Measurements from ENCODE around the gene FN3KRP.

The FN3KRP gene, protein sequence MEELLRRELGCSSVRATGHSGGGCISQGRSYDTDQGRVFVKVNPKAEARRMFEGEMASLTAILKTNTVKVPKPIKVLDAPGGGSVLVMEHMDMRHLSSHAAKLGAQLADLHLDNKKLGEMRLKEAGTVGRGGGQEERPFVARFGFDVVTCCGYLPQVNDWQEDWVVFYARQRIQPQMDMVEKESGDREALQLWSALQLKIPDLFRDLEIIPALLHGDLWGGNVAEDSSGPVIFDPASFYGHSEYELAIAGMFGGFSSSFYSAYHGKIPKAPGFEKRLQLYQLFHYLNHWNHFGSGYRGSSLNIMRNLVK

DNA sequence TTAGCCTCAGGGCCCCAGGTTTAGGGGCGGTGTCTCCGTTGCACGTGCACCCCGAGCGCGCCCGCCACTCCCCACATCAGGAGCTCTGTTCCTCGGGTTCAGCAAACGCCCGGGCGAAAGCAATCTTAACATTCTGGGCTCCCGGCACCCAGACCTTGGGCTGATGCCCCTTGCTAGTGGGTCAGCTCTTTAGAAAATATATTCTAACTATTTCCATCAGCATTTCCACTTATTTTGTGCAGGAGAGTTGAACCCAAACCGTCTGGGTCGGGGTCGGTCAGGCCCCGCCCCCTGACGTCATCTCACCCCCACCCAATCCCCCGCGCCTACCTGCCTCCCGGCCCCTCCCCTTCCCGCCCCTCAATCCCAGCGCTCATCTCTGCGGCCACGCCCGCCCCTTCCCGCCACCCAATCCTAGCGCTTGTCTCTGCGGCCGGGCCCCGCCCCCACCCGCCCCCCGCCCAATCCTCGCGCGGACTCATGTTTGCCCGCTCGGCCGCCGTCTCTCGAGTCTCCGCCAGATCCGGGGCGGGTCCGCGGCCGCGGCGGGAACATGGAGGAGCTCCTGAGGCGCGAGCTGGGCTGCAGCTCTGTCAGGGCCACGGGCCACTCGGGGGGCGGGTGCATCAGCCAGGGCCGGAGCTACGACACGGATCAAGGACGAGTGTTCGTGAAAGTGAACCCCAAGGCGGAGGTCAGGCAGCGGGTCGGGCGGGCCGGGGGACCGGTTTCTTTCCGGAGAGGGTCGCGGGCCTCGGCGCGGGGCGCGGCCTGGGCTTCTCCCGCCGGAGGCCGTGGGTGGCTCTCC, at the start of gene FN3KRP:
TSS of gene FN3KRP (plus strand) at position 504 of the 808 bp plus-strand sequence. CDS start at position 554, 50 bp downstream.
- peak; percentile 73 for DNase-seq (ENCODE audit: low read depth, low spot score)

DNA sequence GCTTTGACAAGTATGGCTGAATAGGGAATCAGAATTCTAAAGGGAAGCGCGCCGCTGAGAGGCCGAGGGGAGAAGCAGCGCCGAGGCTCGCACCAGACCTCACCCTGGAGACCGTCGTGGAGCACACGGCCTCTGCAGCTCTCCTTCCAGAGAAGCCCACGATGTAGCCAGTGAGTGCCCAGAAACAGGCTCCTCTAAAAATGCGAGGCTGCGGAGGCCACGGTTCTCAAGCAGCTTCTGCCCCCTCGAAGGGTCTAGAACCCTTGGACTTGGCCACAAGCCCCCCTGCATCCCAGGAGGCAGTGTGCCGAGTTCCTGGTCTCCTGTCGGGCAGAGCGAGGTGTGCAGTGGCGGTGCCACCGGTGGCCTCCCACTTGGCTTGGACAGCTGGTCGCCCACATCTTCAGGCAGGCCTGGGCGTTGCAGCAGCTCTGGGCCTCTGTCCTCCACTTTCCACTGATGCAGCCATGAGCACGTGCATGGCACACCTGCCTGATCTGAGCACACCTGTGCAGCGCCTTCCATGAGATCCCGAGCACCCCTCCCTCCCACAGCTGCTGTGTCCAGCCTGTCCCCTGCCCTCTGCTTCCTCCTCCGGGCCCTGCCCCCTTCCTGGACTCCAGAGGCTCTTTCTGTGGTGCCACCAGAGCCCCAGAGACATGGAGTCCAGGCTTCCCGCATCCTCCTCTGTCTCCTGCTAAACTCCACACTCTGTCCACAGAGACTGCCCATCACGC, 49.4 kb upstream of the FN3KRP start:
- no peak for DNase-seq (ENCODE audit: low read depth, low spot score)

DNA sequence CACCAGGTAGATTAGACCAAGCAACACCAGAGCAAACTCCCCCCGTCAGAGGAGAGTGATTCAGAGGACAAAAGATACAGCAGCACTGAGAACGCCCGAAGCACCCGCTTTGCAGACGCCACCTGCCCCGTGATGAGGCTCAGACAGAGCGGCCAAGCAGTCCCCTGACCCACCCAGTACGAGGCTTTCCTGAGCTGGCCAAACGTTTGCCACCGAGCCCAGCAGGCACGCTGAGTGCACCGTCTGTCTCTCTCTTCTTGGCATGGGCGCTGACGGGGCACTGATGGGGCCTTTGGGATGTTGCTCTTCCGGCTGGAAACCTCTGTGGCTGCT, 48.9 kb upstream of the FN3KRP start:
- DNase-seq (ENCODE audit: low read depth, low spot score): no peak

DNA sequence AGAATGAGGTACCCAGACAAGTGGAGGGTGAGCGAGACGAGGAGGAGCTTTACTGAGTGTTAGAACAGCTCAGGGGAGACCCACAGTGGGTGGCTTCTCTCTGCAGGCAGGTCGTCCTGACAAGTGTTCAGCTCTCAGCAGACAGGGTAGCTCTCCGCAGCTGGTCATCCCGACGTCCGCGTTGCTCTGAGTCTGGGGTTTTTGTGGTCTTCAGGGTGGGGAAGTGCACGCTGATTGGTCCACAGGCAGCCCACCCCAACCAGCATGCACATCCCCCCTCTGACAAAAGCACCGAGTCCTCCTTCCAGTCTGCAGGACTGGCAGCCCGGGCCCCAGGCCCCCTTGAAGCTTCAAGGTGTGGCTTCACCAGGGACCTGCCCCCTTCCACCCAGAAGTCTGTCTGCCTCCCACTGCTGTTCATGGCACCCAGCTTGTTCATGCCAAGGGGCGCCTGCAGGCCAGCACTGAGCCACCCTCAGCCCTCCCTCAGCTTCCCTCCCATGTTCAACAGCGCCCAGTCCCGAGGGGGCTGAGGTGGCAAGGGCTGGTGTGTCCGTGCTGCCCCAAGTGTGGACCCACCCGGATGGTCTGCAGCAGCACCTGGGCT, 48.4 kb upstream of the FN3KRP start:
- DNase-seq (ENCODE audit: low read depth, low spot score): no peak

DNA sequence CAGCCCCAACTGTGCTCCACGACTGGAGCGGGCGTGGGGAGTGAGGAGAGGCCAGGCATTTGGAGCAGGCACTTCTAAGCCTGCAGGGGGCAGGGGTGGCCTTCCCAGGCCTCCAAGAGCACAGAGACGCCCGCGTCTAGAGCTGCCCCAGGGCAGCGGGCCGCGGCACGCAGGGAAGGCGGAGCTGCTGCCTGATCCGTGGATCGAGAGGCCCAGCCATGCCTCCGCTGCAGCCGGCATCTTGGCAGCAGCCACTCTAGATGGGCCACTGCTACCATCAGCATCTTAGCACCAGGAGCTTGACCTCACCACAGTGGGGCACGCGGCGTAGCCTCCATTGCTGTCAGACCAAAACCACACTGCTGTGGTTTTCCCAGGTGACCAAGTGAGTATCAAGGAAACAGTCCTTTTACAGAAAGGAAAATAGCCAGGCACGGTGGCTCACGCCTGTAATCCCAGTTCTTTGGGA, 47.8 kb upstream of the FN3KRP start:
- no peak for DNase-seq (ENCODE audit: low read depth, low spot score)

DNA sequence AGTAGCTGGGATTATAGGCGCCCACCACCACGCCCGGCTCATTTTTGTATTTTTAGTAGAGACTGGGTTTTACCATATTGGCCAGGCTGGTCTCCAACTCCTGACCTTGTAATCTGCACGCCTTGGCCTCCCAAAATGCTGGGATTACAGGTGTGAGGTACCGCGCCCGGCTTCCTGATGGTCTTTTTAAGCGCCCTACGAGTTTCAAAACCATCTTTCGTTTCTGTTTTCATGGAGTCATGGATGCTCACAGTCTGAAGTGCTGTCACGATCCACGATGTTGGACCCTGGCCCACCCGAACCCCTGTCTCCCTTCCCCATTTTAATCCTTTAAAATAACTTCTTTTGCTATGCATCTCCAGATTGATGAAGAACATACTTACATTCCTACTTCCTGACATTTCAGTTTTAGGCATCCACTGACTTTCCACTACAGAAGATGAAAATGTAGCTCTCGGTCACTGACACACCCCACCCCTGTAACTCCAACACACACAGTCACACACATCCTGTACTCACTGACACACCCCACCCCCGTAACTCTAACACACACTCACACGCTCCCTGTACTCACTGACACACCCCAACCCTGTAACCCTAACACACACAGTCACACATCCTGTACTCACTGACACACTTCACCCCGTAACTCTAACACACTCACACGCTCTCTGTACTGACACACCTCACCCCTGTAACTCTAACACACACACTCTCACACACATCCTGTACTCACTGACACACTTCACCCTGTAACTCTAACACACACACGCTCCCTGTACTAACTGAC, 45.6 kb upstream of the FN3KRP start:
- DNase-seq (ENCODE audit: low read depth, low spot score): no peak

DNA sequence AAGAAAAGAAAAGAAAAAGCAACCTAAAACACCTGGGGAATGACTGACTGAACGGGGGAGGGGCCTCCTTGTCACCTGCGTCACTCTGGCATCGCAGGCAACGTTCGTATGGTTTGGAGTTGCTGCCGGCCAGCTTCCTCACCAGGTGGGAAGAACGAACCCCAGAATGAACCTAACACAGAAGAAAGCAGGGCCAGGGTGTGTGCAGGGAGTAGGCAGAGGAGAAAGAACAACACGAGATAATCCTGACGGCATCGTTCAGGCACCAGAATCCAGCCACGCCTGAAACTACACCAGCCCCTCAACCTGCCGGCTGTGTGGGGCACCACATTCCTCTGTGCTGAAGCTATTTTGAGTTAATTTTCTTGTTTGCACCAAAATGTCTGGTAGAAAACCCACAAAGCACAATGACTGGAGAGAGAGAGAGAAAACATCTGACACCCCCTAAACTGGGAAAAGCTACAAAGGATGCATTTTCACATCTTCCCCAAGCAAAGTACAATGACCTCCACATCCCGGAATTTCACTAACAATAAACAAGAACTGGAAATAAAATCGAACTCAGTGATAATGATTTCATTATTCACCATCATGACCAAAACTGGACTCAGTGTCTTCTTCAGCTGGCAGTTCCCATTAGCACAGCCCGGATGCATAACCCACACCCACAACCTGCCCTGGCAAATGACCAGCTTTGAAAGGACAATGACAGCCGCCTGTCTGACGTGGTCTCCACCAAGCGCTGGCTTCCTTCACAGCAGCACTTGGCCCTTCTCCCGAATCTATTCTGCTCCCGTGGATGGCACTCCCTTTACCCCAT, 41.6 kb upstream of the FN3KRP start:
- no peak for DNase-seq (ENCODE audit: low read depth, low spot score)

DNA sequence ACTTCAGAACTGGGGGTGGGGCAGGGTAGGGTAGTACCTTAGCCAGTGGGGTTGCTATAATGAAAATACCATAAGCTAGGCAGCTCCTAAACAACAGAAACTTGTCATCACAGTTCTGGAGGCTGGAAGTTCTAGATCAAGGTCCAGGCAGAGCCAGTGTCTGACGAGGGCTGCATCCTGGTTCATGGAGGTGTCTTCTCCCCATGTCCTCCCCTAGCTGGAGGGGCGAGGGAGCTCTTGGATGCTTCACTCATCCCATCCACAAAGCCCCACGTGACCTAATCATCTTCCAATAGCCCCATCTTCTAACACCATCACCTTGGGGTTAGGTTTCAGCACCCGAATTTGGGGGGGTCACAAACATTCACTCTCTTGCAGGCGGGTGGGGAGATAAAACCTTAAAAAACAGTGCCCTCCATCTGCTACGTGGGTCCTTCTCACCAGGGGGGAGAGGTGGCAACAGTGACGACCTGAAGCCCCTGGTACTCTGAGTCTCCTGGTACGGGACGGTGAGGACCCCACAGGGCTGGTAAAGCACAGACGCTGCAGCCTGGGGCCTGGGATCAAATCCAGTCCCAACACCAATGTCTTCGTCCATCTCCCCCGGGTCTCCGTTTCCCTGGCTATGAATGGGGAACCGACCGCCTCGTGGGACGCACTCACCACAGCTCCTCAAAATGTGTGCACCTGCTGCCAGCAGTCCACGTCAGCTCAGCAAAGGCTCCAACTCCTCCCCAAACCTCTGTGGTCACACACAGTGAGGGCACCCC, 40.8 kb upstream of the FN3KRP start:
- no peak for DNase-seq (ENCODE audit: low read depth, low spot score)

DNA sequence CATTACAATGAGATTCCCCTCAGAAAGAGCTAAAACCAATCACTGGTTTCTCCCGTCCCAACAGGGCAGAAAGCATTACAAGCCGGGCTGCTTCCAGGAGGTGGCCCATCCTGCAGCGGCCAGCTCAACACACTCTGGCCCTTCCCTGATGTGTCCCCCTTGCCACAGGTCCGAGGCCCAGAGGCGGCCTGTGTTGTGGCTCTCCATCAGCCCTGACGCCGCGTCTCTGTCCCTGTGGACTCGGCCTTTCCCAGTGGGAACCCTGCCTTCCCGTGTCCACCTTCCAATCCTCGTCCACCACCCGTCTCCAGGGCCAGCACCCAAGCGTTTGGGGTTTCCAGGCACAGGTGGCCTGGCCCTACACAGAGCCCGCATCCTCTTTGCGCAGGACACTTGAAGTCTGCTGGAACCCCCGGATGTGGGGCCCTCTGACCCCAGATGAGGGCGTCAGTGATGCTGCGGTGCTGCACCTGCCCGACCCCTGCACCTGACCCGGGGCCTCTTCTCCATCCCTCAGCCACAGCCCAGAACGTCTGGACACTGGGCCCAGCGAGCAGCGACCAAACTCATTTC, 39.1 kb upstream of the FN3KRP start:
- no peak for DNase-seq (ENCODE audit: low read depth, low spot score)

DNA sequence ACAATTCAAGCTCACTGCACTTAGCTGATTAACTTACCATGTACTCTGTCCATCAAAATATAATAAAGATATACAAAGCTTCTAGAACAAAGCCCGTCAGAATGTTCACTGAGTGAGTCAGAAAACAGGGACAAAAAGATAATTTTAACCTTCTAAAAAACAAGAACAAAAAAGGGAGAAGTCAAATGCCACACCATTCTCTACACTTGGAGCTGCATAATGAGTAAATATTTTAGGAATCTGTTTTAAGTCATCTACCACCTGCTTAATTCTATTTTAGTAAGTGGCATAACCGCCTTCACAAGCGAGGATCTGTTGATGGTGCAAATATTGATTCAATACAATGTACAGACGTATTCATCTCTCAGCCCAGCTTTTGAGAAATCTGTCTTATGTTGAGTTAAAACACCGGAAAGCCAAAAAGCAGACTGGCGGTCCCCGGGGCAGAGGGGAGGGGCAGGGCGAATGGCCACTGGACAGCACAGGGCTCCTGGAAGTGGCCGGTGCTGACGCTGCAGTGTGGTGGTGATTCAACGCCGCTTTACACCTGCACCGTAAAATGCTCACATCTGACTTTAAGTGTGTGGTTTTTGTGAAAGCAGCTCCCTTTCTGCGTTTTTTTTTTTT, 38.1 kb upstream of the FN3KRP start:
- DNase-seq (ENCODE audit: low read depth, low spot score): no peak

DNA sequence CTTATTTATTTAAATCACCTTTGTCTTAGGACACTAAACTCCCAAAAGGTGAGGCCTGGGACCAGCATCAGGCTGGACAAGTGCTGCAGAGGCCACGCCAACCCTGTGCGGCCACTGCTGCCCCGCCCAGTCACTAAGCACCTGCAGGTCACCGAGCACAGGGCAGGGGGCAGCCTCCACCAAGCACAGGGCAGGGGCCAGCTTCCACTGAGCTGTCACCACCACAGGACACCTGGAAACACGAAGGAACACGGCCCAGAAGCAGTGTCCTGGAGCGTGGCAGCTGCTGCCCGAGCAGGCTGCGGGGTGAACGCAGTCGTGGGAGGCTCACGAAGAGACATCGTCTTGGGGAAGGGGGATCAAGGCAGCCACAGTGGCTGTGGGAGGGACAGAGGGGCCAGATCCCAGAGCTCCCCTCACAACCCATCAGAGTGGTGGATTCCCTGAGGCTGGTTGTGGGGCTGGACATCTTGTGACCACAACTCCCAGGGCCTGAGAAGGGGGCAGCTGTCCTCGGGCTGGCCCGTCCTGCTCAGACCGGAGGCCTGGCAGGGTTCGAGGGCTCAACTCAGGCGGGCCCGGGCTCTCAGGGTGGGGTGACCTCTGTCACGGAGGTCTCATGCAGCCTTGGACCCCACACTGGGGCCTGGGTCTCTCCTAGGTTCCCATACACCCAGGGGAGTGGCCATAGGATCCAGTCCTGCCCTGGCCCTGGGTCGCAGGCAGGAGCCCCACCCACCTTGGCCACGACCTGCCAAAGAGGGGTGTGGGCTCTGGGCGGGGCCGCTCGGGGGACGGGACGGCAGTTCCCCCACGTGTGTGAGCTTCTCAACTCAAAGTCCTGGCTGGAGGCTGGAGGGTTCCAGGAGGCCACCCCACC, 36.7 kb upstream of the FN3KRP start:
- DNase-seq (ENCODE audit: low read depth, low spot score): no peak

DNA sequence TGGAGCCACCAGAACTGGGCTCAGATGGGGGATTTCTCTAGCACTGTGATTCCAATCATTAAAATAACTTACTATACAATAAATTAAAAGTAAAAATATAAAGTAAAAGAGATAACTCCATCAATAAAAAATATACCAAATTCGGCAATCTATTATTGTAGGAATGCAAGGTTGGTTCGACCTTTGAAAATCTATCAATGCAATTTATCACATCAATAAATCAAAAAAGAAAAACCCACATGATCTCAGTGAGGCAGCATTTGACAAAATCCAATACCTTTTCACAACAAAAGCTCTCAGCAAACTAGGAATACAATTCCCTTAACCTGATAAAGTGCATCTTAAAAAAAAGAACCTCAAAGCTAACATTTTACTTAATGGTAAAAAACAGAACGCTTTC, 35.0 kb upstream of the FN3KRP start:
- DNase-seq (ENCODE audit: low read depth, low spot score): no peak

DNA sequence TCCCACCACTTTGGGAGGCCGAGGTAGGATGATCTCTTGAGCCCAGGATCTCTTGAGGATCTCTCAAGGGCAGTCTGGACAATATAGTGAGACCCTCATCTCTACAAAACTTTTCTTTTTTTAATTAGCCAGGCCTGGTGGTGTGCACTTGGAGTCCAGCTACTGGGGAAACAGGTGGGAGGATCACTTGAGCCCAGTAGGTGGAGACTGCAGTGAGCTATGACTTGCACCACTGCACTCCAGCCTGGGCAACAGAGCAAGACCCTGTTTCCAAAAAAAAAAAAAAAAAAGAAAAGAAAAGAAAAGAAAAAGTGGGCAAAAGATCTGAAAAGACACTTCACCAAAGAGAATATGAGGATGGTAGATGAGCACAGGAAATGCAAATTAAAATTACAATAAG, 33.0 kb upstream of the FN3KRP start:
- no peak for DNase-seq (ENCODE audit: low read depth, low spot score)

DNA sequence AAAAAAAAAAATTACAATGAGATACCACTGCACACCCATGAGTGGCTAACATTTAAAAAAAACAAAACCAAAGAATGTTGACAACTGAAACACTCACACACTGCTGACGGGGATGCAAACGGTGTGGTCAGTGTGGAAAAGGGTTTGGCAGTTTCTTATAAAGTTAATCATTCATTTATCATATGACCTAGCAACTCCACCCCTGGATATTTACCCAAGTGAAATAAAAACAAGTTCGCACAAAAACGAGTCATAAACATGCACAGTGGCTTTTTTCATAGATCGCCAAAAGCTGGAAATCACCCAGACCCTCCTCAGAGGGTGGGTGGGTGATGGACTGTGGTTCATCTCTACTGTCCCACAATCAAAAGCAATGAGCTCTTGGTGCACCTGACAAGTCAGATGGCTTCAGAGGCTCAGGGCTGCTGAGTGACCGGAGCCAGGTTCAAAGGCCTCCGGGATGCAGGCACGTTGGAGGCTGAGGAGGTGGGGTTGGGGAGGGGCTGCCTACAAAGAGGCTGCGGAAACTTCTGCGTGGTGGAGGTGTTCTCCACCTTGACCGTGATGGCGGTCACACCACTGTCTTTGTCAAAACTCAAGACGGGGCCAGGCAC, 32.2 kb upstream of the FN3KRP start:
- no peak for DNase-seq (ENCODE audit: low read depth, low spot score)

DNA sequence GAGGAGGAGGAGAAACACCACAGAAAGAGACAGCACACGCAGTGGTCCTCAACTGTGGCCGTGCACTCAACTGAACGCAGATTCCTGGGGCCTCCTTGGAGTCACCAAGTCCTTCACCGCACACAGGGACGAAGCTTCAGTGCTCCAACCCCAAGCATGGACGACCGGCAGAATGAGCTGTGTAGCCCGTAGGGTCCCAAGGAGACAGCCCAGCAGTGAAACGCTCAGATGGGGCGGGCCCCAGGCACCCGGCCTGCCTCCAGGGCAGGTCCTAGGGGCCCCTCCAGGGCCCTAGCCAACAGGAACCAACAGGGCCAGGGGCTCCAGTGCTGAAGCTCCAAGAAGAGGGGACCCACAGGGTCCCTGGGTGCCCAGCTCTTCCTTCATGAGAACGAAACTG, 31.2 kb upstream of the FN3KRP start:
- DNase-seq (ENCODE audit: low read depth, low spot score): no peak

DNA sequence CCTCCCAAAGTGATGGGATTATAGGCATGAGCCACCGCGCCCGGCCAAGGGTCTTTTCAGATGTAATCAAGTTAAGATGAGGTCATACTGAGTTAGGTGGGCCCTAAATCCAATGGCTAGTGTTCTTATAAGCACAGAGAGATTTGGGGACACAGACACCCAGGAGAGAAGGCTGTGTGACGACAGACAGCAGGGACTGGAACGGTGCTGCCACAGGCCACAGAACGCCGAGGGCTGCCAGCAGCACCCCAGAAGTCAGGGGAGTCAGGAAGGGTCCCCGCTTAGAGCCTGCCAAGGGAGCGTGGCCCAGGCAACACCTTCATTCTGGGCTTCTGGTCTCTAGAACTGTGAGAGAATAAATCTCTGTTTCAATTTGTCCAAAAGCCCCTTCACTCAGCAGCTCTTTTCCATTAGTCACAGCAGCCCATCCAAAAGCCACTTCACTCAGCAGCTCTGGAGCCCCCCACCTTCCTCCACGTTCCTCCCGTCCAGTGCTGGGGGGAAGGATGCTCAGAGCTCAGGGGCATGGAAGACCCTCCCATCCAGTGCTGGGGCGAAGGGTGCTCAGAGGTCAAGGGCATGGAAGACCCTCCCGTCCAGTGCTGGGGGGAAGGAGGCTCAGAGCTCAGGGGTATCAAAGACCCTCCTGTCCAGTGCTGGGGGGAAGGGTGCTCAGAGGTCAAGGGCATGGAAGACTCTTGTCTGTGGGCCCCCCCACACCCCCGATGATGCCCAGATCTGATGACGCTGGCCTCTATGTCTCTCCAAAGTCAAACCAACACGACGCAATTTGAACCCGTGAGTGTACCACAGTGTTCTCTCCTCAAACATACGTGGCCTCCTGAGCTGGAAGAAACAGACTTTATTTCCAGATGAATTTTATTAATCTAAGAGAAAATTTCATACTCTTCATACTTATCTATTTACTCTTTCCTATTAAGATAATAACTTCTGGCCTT, 29.9 kb upstream of the FN3KRP start:
- no peak for DNase-seq (ENCODE audit: low read depth, low spot score)

All from brain pericyte (primary cell).